Astrocyte of the cerebellum (primary cell): Measurements from ENCODE around the gene SLC19A1.

Experiments
- DNase-seq: peaks from one replicate; pipeline ENCODE4 v3.0.0-alpha.2; 2011; ENCODE audit warnings: low read depth
- H3K4me3 ChIP-seq: 2 replicates; pipeline ENCODE4 v1.5.1; 2011; ENCODE audit warnings: mild to moderate bottlenecking, low read depth, low read length, moderate library complexity
- in situ Hi-C: cut with HindIII; loops from 2 replicates; pipeline ENCODE4 v1.10.0; 2017; ENCODE audit warnings: low sequenced_read_pairs
- TF ChIP-seq, protein P1 (sequence below): IDR thresholded peaks from 2 replicates; pipeline ENCODE4 v1.5.1; 2012; ENCODE audit warnings: low read length, low read depth, moderate library complexity, mild to moderate bottlenecking; ENCODE audit errors: missing control alignments

The SLC19A1 gene

DNA sequence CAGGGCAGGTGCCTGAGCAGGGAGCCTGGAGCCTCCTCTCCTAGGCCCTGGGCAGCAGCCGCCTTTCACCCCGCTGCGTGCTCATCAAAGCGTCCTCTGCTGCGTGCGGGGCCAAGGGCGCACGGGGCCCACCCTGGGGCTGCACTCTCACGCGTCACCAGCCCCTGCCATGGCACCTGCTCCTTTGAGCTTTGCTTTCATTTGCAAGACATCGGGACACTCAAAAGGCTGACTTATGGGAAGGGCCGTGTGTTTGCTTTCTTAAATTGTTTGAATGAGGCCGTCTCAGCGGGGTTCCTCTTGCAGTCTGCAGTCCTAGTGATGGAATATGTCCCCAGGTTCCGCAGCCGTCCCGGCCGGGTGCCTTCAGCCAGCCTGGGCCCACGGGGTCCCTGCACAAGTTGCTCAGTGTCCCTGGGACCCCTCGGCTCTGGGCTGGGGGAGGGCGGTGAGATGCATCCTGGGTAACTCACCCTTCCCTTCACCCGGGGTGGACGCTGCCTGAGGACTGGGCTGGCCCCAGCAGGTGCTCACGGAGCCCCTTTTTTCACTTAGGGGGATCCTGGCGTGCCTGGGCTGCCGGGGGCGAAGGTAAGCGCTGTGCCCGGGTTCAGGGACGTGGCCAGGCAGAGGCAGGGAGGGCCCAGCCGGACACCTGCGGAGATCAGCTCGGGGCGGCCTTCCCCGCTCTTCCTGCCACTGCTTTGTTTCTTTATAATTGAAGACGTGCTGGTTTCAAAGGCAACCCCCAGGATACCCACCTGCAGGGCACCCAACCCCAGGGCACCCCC lies 53.1 kb downstream of the SLC19A1 start:
- TF ChIP-seq, protein P1, sequence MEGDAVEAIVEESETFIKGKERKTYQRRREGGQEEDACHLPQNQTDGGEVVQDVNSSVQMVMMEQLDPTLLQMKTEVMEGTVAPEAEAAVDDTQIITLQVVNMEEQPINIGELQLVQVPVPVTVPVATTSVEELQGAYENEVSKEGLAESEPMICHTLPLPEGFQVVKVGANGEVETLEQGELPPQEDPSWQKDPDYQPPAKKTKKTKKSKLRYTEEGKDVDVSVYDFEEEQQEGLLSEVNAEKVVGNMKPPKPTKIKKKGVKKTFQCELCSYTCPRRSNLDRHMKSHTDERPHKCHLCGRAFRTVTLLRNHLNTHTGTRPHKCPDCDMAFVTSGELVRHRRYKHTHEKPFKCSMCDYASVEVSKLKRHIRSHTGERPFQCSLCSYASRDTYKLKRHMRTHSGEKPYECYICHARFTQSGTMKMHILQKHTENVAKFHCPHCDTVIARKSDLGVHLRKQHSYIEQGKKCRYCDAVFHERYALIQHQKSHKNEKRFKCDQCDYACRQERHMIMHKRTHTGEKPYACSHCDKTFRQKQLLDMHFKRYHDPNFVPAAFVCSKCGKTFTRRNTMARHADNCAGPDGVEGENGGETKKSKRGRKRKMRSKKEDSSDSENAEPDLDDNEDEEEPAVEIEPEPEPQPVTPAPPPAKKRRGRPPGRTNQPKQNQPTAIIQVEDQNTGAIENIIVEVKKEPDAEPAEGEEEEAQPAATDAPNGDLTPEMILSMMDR, result no peak

DNA sequence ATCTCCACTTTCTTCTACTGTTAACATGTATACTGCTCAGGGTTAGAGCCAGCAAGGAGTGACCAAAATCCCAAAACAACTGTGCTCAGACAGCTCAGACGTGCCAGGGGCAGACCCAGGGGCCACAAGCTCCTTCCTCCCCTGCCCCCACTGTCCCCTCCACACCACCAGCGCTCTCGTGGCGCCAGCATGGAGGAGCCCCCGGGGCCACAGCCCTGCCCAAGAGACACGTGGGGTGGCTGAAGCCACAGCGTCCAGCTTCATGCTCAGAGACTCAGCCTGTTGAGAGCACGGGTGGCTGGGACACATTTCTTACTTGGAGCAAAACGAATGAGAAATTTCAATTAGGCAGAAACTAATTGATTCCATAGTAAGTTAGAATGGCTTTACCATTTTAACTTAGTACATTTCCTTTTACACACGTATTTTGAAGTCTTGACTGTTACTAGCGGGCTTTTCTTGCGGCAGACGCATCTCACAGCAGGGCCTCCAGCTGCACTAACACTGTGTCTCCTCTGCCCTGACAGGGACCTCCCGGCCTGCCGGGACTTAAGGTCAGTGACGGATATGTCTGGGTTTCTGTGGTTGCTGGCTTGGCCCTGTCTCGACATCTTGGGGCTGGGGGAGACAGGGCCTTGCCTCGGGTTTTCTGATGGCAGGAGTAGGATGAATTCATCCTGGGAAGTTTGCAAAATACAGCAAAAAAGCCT lies 54.2 kb downstream of the SLC19A1 start:
- no peak overlapping the region for H3K4me3 ChIP-seq
- in situ Hi-C loops, result no loop called here
- no peak for DNase-seq
- TF ChIP-seq, protein P1, result no peak

More for the DNA sequence above, 53.1 kb downstream of the SLC19A1 start:
- in situ Hi-C loops, result no loop called here
- no peak overlapping the region for H3K4me3 ChIP-seq
- no peak for DNase-seq

DNA sequence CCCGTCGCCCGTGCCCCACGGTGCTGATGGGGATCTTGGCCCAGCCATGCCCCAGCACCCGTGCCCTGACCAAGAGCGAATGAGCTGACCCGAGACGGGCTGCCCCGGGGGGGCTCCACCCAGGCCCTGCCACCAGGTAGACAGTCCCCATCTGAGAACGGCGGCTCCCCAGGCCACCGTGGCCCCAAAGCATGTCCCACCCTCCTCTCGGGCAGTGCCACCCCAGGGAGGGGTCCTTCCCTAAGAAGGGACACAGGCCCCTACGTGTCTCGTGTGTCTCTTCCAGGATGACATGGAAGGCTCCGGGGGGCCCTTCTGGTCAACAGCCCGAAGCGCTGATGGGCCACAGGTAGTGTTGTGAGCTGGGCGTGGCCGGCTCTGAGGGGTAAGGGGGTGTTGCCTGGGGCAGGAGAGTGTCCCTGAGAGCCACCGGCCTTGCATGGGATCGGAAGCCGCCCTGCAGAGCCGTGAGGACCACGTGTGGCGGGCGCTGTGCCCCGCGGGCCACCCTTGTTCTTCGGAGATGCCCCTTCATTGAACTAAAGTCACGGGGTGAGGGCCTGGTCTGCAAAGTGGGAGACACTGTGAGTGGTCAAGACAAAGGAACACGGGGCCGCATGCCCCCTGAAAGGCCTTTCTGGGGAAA lies 55.0 kb downstream of the SLC19A1 start:
- no peak for DNase-seq
- TF ChIP-seq, protein P1, result no peak
- no peak overlapping the region for H3K4me3 ChIP-seq
- in situ Hi-C loops, result no loop called here

DNA sequence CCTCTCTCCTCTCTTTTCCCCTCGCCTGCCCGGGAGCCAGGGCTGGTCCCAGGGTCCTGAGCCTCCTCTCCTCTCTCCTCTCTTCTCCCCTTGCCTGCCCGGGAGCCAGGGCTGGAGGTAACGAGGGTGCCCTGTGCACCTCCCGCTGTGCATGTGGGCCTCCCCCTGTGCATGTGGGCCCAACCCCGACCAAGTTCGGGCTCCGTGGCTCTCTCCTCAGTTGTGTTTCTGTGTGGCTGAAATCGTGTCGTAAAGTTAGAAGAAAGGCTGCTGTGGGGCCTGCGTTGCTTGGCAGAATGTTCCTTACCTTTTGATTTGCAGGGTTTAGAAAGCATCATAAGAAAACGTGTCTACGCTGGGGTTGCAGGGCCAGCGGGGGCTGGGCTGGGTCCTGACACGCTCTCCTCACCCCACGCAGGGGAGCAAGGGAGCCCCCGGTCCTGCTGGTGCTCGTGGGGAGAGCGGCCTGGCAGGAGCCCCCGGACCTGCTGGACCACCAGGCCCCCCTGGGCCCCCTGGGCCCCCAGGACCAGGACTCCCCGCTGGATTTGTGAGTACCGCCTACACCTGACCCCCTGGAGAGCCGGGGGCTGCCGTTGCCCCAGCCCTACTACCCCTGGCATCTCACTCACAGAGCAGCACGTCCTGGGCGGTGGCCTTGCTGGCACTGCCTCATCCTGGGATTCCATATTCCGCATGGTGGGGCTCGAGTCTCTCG lies 55.6 kb downstream of the SLC19A1 start:
- H3K4me3 ChIP-seq, result no peak overlapping the region
- in situ Hi-C loops, result no loop called here
- DNase-seq, result no peak
- TF ChIP-seq, protein P1, result no peak

DNA sequence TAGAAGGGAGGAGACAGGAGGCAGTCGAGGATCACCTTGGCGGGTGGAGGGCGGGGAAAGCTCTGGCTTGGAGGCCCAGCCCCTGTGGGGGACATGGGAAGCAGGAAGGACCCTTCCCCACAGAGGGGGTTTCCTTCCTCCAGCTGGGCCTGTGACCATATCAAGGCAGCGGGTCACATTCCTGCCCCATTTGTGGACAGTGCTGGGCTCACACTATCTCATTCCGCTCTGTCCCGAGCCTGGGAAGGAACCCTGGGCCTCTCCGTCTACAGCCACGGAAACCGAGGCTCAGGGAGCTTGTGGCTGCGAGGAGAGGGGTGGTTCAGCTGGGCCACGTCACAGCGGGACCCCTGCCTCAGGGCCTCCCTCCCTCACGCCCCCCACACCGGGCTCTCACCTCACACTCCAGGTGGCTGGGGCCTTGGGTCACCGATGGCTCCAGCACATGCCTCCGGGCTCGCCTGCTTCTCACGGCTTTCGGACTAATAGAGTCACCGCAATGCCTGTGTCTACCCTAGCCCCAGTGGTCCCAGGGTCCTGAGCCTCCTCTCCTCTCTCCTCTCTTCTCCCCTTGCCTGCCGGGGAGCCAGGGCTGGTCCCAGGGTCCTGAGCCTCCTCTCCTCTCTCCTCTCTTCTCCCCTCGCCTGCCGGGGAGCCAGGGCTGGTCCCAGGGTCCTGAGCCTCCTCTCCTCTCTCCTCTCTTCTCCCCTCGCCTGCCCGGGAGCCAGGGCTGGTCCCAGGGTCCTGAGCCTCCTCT lies 56.4 kb downstream of the SLC19A1 start:
- in situ Hi-C loops, result no loop called here
- TF ChIP-seq, protein P1, result no peak
- no peak overlapping the region for H3K4me3 ChIP-seq
- DNase-seq, result no peak

DNA sequence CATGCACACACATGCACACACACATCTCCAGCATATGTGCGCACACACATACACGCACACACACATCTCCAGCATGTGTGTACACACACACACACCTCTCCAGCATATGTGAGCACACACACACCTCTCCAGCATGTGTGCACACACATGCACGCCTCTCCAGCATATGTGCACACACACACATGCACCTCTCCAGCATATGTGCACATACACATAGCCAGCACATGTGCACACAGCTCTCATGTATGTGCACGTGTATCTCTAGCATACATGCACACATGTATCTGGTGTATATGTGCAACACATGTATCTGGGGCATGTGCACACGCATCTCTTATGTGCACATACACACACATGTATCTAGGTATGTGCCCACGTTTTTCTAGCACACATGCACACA lies 57.9 kb downstream of the SLC19A1 start:
- no peak overlapping the region for H3K4me3 ChIP-seq
- TF ChIP-seq, protein P1, result no peak
- no peak for DNase-seq
- in situ Hi-C loops, result no loop called here
